ENCODE data around the gene IFNLR1. TPM values are rescaled to one million over a fixed set of nuclear protein-coding genes. Genes with fewer than 3 reads are reported as not detected.

Gene IFNLR1
- total RNA-seq, 2 experiments from 2014 or later: 4.3 to 5.6 TPM

DNA sequence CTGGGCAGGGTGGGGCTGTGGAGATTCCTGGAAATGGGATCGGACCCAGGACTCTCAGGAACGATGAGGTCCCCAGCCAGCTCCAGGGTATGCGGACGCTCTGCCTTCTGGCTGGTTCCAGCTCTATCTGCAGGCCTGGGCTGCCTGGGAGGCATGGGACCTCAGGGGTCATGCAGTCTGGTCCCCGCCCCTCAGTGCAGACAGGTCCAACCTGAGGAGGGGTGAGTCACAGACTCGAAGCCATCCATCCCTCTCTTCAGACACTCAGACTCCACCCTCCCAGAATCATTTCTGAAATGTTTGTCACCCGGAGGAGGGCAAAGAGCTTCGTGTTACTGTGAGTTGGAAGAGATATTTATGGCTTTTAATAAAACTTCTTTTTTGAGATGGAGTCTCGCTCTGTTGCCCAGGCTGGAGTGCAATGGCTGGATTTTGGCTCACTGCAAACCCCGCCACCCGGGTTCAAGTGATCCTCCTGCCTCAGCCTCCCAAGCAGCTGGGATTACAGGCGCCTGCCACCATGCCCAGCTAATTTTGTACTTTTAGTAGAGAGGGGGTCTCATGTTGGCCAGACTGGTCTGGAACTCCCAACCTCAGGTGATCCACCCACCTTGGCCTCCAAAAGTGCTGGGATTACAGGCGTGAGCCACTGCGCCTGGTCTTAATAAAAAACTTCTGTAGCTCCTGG, 69.2 kb downstream of the IFNLR1 start:
- CTCF ChIA-PET: no interaction called here
- POLR2A ChIA-PET: no interaction called here

DNA sequence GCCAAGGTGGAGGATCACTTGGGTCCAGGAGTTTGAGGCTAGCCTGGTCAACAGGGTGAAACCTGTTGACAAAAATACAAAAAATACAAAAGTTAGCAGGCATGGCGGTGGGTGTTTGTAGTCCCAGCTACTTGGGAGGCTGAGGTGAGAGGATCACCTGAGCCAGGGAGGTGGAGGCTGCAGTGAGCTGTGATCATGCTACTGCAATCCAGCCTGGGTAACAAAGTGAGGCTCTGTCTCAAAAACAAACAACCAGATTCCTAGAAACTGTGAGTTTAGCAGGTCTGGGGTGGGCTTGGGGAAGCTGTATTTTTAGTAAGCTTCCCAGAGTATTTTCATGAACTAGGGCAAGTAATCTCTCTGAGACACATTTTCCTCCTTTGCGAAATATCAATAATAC, 70.0 kb downstream of the IFNLR1 start:
- ChIA-PET CTCF (no interaction called here), POLR2A (no interaction called here)

DNA sequence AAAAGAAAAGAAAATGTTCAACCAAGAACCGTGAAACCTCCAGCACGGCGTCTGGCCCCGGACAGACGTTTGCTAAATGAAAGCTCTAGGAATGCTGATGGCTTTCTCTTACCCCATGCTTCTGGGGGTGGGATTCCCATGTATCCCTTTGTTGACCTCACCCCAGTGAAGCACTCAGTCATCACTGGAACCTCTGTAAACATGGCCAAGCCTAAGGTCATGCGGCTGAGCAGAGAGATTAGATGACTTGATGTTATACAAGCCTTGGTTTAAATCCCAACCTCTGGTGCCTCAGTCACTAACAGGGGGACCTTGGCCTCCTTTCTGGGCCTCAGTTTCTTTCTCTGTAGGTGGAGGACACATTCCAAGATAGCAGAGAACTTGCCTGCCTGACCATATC, 72.3 kb downstream of the IFNLR1 start:
- ChIA-PET POLR2A (interaction anchor here (0.6 kb wide), 1 partner anchor 14 kb away, joined by 5 read pairs; no protein-coding TSS in a partner anchor), CTCF (interaction anchor here (0.5 to 1.1 kb wide), 3 partner anchors 30 to 302 kb away, joined by 3 to 4 read pairs (median 4); no protein-coding TSS in a partner anchor)

DNA sequence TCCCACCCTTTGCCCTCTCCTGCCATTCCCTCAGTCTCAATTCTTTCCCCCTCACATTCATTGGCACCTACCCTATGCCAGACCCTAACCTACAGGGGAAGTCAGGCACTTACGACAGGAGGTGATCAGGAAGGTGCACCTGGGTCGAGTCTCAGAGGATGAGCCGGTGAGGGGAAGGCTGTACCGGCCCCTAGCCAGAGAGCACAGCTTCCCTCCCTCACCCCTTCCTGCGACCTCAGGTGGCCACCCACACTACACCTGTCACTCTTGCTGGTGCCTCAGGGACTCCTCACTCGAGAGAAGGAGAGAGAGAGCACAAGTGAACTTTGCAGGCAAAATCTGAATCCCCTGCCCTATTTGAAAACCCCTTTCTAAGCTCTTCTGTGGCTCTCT, 73.5 kb downstream of the IFNLR1 start:
- ChIA-PET CTCF (interaction anchor here (1.1 to 2.2 kb wide), 2 partner anchors 43 to 303 kb away, joined by 4 to 9 read pairs; no protein-coding TSS in a partner anchor), POLR2A (no interaction called here)

DNA sequence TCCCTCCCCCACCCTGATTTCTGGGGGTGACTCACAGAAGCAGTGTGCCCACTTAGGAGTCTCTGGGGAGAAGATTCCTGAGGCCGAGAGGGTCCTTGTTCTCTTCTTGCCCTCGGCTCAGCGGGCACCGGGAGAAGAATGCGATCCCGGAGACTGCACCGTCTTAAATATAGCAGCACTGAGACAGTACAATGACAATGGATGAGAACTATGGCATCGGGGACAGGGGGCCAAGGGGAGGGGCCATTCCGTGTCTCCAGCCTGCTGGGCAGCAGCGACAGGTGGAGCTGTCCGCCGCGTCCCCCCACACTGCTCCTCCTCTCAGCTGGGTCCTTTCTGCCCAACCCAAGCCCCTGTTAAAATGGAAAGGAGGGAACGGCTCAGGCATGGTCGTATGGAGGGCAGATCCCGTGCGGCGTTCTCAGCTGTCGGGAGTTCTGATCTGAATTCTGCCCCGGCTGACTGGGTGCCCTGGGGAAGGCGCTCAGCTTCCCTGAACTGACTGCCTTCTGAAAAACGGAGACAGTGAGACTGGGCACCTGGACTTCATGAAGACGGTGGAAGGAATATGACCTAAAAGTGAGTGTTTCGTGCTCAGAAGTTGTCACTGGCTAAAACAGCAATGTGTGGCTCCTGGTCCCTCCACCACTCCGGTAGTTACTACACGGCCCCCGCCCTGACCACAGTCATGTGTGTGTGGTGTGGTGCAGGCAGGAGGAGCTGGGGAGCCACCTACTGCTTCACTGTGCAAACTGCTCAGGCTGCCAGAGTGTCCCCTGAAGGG, 74.9 kb downstream of the IFNLR1 start, which contains the start of gene MYOM3:
Gene MYOM3, minus strand, starts transcription at position 140 of the 784 bp plus-strand sequence. CDS start 3,499 bp downstream, outside the sequence.
- POLR2A ChIA-PET: interaction anchor here (0.6 kb wide), 2 partner anchors 242 to 384 kb away, joined by 3 read pairs; no protein-coding TSS in a partner anchor
- CTCF ChIA-PET: interaction anchor here (0.8 to 2.2 kb wide), 2 partner anchors 41 to 197 kb away, joined by 3 to 9 read pairs; no protein-coding TSS in a partner anchor

DNA sequence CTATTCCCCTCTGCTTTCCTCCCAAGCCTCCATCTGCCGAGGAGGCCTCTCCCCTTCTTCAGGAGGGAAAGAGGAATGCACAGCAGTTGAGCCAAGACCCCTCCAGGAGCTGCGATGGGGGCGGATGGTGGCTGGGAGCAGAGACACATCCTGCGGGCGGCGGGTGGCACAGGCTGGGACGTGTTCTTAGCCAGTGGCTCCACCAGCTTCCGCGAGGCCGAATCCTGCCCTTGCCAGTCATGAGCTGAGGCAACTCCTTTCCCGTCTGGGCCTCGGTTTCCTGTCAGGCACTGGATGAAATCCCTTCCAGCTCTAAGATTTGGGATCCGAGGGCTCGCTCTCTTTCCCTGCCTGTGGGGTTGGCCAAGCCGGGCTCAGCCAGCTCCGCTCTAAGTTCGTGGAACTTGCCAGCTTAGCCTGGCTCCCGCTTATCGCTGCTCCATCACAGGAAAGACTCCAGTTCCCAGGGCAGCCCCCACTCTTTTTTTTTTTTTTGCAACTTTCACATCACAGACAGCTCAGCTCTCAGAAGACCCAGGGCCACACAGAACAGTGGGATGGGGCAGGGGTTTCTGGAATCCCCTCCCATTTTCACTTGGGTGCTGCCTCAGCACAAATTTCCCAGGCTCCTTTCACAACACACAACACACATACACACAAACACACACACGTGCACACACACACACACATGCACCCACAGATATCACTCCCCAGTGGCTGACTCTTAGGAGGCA, 75.7 kb downstream of the IFNLR1 start:
- POLR2A ChIA-PET: interaction anchor here (0.6 kb wide), 2 partner anchors 241 to 385 kb away, joined by 3 read pairs; no protein-coding TSS in a partner anchor
- CTCF ChIA-PET: interaction anchor here (1.5 to 2.2 kb wide), 2 partner anchors 39 to 41 kb away, joined by 4 to 9 read pairs; no protein-coding TSS in a partner anchor

DNA sequence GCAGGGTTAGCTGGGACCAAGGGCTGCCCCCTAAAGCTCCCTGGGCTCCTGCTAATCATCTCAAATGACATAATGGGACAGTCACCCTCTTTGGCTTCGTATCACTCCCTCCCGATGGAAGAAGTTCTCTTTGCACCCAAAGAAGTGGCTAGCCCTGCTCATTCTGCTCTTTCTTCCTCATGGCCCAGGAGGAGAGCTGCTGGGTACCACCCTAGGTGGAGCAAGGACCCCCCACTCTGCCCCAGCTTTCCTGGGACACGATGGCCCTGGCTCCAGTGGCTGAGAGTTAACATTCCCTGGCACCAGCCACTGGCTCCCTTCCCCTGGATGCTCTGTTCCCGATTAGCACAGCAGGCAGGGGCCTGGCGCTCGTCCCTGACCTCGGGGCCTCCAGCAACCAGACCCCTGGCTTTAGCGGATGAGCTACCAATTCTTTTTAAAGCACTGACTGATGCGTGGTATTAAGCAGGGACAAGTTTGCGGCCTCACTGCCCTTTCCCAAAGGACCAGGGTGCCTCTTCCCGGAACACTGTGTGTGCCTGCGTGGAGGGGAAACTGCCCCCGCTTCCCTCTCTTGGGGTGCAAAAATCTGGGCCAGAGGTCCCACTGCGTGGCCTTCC, 76.3 kb downstream of the IFNLR1 start:
- ChIA-PET CTCF (interaction anchor here (1.5 kb wide), 1 partner anchor 40 kb away, joined by 4 read pairs; no protein-coding TSS in a partner anchor), POLR2A (no interaction called here)

DNA sequence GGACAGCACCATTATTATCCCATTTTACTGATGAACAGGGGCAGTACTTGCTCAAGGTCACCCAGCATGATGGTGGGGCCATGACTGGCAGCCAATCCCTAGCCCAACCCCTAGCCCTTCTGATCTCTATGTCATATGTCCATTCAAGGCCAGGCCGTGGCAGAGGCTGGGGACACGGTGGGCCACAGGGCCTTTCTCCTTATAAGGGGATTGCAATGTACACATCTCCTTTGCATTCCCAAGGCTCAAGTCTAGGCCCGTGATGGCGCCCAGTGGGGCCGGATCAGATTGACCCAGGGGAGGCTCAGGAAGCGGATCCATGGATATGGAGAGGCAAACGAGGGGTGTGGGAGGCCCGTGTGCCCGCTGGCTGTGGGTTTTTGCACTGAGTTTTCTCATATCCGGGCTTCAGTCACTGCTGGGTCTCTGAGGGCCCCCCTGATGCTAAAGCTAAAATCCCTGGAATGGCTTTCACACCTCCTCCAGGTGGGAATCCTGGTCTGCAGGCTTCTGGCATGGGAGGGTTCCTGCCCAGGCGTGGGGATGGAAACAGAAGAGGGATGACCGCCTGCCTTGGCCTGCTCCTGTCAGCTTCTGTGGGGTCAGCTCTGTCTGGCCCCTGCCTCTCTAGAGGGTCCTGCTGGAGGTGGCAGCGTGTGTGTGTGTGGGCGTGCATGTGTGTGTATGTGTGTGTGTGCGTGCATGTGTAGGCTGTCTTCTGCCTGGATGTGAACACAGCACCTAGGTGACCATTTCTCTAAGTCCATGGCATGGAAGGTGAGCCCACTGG, 77.2 kb downstream of the IFNLR1 start:
- ChIA-PET POLR2A (no interaction called here), CTCF (interaction anchor here (1.5 kb wide), 1 partner anchor 41 kb away, joined by 4 read pairs; no protein-coding TSS in a partner anchor)

DNA sequence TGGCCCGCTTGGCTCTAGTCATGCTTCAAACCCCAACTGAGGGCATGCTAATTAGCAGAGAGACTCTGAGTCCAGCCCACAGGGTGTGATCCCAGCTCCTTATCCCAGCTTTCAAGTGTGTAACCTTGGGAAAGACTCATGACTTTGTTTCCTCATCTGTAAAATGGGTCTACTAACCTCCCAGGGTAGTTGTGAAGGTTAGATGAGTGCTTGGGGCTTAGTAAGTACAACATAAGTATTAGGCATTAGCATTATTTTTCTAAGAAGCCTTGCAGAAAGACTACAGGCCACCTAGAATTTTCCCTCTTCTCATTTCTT, 78.0 kb downstream of the IFNLR1 start:
- POLR2A ChIA-PET: no interaction called here
- CTCF ChIA-PET: no interaction called here

DNA sequence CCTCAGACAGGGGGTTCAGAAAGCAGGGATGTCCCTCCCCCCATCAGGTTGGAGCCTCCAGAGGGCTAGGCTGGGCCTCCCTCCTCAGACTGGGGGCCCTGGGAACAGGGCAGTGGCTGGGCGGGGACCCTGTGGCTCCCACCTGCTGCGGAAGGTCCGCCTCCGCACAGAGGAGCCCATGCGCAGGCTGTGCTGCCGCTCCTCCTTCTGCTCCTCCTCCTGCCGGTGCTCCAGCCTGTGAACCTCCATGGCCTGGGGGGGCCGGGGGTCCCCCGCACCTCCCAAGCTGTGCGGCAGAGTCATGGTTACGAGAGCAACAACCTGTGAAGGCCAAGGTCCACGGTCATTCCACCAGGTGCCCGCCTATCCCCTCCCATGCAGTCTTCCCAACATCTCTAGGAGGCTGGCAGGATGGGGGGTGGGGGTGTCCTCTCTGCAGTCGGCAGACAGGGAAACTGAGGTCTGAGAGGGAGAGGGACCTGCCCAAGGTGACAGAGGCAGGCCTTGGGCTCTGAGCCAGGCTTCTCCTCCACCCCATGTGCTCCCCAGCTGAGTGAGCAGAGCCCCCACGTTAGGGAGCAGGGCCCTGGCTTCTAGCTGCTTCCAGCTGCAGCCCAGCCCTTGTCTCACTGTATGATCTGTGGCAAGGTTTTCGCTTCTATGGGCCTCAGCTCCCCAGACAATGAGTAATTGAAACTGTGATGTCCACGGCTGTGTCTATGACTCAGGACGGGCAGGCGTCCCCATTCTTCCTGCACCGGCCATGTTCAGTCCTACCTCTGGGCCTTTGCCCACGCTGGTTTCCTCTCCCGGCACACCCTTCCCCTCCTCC, 78.5 kb downstream of the IFNLR1 start:
- POLR2A ChIA-PET: no interaction called here
- CTCF ChIA-PET: no interaction called here

DNA sequence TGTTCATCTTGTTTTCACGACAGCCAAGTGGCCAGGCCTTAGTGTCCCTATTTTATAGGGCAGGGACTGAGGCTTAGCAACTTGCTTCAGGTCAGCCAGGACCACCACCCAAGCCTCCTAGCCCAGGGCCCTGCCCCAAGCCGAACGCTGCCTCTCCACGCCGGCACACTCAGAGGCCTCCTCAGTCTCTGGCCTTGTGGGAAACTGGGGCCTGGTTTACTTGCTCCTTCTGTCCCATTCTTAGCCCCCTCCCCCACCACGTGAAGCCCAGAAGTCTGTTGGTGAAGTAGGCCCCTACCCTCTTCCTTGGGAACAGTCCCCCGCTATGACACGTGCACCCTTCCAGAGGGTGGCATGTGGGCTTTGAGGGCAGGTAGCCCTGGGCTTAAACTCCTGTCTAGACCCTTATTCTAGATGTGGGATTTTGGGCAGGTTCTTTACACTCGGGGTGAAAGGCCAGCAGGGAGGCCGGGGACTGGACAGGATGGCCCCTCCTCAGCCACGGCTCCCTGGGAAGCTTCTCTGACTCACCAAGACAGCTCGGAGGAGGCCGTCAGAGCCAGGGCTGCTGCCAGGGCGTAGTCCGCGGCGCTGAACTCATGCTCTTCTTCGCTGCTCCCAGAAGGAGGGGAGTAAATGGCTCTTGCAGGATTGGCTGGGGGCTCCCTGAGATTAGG, 79.5 kb downstream of the IFNLR1 start:
- ChIA-PET CTCF (no interaction called here), POLR2A (no interaction called here)

DNA sequence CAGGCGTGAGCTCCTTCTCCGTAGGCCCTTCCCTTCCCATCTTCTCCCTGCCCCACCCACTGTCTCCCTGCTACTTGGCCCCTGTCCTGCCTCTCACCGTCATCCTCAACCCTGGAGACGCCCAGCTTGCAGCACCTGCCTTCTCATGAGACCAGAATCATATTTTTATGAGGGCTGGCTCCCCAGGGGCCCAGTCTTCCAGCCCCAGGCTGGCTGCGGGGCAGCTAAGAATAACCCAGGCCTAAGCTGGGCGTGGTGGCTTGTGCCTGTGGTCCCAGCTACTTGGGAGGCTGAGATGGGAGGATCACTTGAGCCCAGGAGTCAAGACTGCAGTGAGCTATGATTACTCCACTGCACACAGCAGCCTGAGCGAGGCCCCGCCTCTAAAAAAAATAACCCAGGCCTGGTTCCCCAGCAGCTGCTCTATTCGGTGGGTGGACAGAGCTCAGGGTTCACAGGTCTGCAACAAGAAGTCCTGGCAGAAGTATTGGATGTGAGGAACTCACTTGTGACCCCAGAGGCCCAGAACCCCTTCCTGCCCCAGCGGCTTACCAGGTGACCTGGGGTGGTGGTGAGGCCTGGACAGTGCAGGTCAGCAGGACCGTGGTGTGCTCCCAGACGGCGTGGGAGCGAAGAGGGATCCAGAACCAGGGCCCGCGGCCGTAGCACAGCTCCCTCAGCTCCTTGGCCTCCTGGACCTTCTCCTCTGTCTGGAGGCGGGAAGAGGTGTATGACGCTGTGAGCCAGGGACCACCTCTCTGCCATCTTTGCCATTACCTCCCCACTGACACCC, 81.5 kb downstream of the IFNLR1 start:
- ChIA-PET POLR2A (no interaction called here), CTCF (no interaction called here)

DNA sequence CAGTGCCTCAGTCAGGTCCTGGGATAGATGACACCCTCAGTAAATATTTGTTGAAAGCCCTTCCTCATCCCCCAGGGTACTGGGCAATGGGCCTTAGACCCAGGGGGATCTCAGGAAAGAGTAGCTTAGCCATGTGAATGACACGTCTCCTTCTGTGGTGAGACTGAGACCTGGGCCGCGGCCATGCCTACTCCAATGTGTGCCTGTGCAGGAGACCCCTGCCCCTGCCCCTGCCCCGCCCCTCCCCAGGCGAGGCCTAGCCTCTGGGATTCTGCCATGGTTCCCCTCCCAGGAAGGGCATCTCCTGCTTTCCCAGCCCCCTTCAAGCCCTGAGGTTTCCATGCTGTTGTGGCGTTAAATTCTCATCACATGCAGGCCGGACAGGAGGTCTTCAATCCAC, 82.2 kb downstream of the IFNLR1 start:
- CTCF ChIA-PET: no interaction called here
- POLR2A ChIA-PET: no interaction called here
